ENCODE data around the gene AKT2. TPM values are rescaled to one million over a fixed set of nuclear protein-coding genes. Genes with fewer than 3 reads are reported as not detected.
A peak's percentile ranks its signal among the peaks of the same experiment; 100 is the strongest.

Gene AKT2
- polyA plus RNA-seq, 3 donors, result 11.4 to 122 (median 16.3) TPM

- H3K79me2 ChIP-seq (ENCODE audit: insufficient read depth, low read length), result no peaks in the 10 kb centered on the region
- H2AFZ ChIP-seq (ENCODE audit: insufficient read depth, low read depth, low read length, poor library complexity, severe bottlenecking), result no peak overlapping the region
- Mint-ChIP-seq H3K9me3 (no peaks in the 10 kb centered on the region), H3K27ac (no peak overlapping the region), H3K27me3 (ENCODE audit: low read depth in 3 of 3) (no peaks in the 10 kb centered on the region), H3K4me1 (no peaks in the 10 kb centered on the region), H3K36me3 (peaks cover 55 to 78% of the 10 kb centered on the region in 2 donors), H3K4me3 (no peak overlapping the region)
- no peaks in the 10 kb centered on the region for H3K9me3 ChIP-seq (replicated peaks in 1 of 2; ENCODE audit: control insufficient read depth in 1 of 2, insufficient read depth in 1 of 2, low read length in 2 of 2)
- H4K20me1 ChIP-seq (ENCODE audit: insufficient read depth, low read length), result peaks cover 6% of the 10 kb centered on the region
- WGBS (ENCODE audit: insufficient coverage), result 95% methylated on average over 4 of the region's 9 CpGs
- no peak for TF ChIP-seq CTCF (IDR thresholded peaks at IDR 0.05)
- no peak overlapping the region for H3K9ac ChIP-seq (ENCODE audit: insufficient read depth, low read length, poor library complexity, severe bottlenecking)
- intact Hi-C loops (cut with micrococcal nuclease), result no loop called here
- no peak overlapping the region for H3K4me2 ChIP-seq (replicated peaks; ENCODE audit: extremely low read depth, low read length, poor library complexity, severe bottlenecking)
- no peaks in the 10 kb centered on the region for H3K27me3 ChIP-seq (ENCODE audit: control insufficient read depth in 2 of 2, insufficient read depth in 2 of 2, low read length in 2 of 2)
- no peaks in the 10 kb centered on the region for H3K4me1 ChIP-seq (ENCODE audit: control insufficient read depth in 1 of 2, insufficient read depth in 2 of 2, low read length in 2 of 2)
- no peak for DNase-seq
- no peak overlapping the region for H3K27ac ChIP-seq (ENCODE audit: low read depth in 1 of 2, low read length in 2 of 2)
- peaks cover 74 to 80% of the 10 kb centered on the region in 2 donors for H3K36me3 ChIP-seq (replicated peaks in 1 of 2; ENCODE audit: control insufficient read depth in 1 of 2, insufficient read depth in 2 of 2, low read length in 2 of 2)
- H3K4me3 ChIP-seq (replicated peaks in 1 of 3; ENCODE audit: low read depth in 2 of 3, low read length in 3 of 3), result no peak overlapping the region
Observed at GRCh38 chr19:40236026-40236355, 49.2 kb downstream of the AKT2 start.

GRCh38 chr19:40235238-40236025 is 49.7 kb downstream of the AKT2 start:
- no peaks in the 10 kb centered on the region for H3K4me1 Mint-ChIP-seq
- H3K27me3 Mint-ChIP-seq (ENCODE audit: low read depth in 3 of 3), result peaks cover 0 to 4% (median 2%) of the 10 kb centered on the region in 3 donors
- H3K27ac Mint-ChIP-seq, result peak overlapping the region in 1 of 7 donors; percentile 31
- H3K9me3 Mint-ChIP-seq, result no peaks in the 10 kb centered on the region
- H3K27me3 ChIP-seq (ENCODE audit: control insufficient read depth in 2 of 2, insufficient read depth in 2 of 2, low read length in 2 of 2), result no peaks in the 10 kb centered on the region
- H3K4me3 Mint-ChIP-seq, result no peak overlapping the region
- 96% methylated on average over 28 of the region's 30 CpGs for WGBS (ENCODE audit: insufficient coverage)
- intact Hi-C loops (cut with micrococcal nuclease), result no loop called here
- H3K36me3 ChIP-seq (replicated peaks in 1 of 2; ENCODE audit: control insufficient read depth in 1 of 2, insufficient read depth in 2 of 2, low read length in 2 of 2), result peaks cover 70 to 75% of the 10 kb centered on the region in 2 donors
- H2AFZ ChIP-seq (ENCODE audit: insufficient read depth, low read depth, low read length, poor library complexity, severe bottlenecking), result no peak overlapping the region
- no peaks in the 10 kb centered on the region for H3K79me2 ChIP-seq (ENCODE audit: insufficient read depth, low read length)
- H3K9ac ChIP-seq (ENCODE audit: insufficient read depth, low read length, poor library complexity, severe bottlenecking), result no peak overlapping the region
- H3K4me3 ChIP-seq (replicated peaks in 1 of 3; ENCODE audit: low read depth in 2 of 3, low read length in 3 of 3), result no peak overlapping the region
- no peaks in the 10 kb centered on the region for H3K9me3 ChIP-seq (replicated peaks in 1 of 2; ENCODE audit: control insufficient read depth in 1 of 2, insufficient read depth in 1 of 2, low read length in 2 of 2)
- H3K27ac ChIP-seq (ENCODE audit: low read depth in 1 of 2, low read length in 2 of 2), result no peak overlapping the region
- no peak for DNase-seq
- H4K20me1 ChIP-seq (ENCODE audit: insufficient read depth, low read length), result peaks cover 6% of the 10 kb centered on the region
- H3K4me1 ChIP-seq (ENCODE audit: control insufficient read depth in 1 of 2, insufficient read depth in 2 of 2, low read length in 2 of 2), result no peaks in the 10 kb centered on the region
- TF ChIP-seq CTCF (IDR thresholded peaks at IDR 0.05), result no peak
- H3K4me2 ChIP-seq (replicated peaks; ENCODE audit: extremely low read depth, low read length, poor library complexity, severe bottlenecking), result no peak overlapping the region
- peaks cover 52 to 72% of the 10 kb centered on the region in 2 donors for H3K36me3 Mint-ChIP-seq
